SU-DHL-6 (cell line): ENCODE results near the gene TAF8.

Source experiments
- EZH2phosphoT487 ChIP-seq: fragments of 200-600 bp; sonication (generic), shearing (Covaris generic); conservative IDR thresholded peaks from 2 replicates; pipeline ENCODE4 v1.6.1; 2018; ENCODE audit warnings: mild to moderate bottlenecking, antibody characterized with exemption, low read length, moderate library complexity, mixed read lengths
- TF ChIP-seq, protein P1 (sequence below): fragments of 200-600 bp; sonication (generic); IDR thresholded peaks from one replicate; pipeline ENCODE4 v1.5.1; 2017; ENCODE audit warnings: antibody characterized with exemption, mild to moderate bottlenecking, low read length, moderate library complexity; ENCODE audit not compliant: insufficient read depth, poor library complexity, severe bottlenecking

DNA sequence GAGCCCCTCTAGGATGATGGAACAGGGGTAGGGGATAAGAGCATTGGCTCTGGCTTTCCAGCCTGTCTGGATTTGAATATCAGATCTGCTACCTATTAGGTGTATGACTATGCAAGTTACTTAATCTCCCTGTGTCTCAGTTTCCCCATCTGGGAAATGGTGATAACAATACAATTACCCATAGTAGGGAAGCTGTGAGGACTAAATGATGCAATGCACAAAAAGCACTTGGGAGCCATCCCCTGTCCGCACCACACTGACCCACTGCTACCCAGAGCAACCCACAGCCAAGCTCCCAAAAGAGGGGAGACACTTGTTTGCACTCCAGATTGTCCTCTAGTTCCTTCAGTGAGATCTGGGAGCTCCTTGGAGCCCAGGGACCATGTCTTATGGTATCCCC is 62.0 kb downstream of the TAF8 start:
- TF ChIP-seq, protein P1, sequence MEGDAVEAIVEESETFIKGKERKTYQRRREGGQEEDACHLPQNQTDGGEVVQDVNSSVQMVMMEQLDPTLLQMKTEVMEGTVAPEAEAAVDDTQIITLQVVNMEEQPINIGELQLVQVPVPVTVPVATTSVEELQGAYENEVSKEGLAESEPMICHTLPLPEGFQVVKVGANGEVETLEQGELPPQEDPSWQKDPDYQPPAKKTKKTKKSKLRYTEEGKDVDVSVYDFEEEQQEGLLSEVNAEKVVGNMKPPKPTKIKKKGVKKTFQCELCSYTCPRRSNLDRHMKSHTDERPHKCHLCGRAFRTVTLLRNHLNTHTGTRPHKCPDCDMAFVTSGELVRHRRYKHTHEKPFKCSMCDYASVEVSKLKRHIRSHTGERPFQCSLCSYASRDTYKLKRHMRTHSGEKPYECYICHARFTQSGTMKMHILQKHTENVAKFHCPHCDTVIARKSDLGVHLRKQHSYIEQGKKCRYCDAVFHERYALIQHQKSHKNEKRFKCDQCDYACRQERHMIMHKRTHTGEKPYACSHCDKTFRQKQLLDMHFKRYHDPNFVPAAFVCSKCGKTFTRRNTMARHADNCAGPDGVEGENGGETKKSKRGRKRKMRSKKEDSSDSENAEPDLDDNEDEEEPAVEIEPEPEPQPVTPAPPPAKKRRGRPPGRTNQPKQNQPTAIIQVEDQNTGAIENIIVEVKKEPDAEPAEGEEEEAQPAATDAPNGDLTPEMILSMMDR: no peak
- TF ChIP-seq EZH2phosphoT487: no peak
